HG02852 (cell line): Measurements from ENCODE around the gene GPC5.

Experiments used
- ATAC-seq: cut with Tn5 transposase; IDR thresholded peaks from one replicate; pipeline ENCODE4 v1.9.1; 2021; ENCODE audit warnings: mild to moderate bottlenecking, moderate library complexity; ENCODE audit not compliant: unreplicated experiment

Gene GPC5

DNA sequence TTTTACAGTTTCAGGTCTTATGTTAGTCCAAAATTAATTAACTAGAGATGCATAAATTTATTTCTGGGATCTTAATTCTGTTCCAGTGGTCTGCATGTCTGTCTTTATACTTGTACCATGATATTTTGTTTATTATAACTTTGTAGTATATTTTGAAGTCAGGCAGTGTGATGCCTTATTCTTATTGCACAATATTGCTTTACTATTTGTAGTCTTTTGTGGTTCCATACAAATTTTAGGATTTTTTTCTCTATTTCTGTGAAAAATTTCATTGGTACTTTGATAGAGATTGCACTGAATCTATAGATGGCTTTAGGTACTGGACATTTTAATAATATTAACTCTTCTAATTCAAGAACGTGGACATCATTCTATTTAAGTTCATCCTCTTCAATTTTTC lies 304.0 kb downstream of the GPC5 start:
- ATAC-seq, result no peak

DNA sequence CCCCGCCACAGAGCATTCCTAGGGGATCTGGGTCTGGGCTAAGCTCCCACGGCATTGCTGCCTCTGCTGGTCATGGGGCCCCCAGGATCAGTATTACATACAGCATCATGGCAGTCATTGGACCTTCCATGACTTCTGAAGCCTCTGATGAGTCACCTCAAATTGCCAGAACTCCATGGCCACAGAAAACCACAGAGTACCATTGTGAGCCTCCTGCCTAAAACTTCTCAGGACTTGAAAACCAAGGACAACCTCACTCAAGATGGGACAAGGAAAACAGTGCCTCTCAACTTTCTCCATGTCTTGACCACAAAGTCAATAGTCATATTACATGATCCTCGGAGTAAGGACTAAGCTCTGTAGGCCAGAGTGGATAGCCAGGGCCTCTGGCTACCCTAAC lies 306.0 kb downstream of the GPC5 start:
- no peak for ATAC-seq

DNA sequence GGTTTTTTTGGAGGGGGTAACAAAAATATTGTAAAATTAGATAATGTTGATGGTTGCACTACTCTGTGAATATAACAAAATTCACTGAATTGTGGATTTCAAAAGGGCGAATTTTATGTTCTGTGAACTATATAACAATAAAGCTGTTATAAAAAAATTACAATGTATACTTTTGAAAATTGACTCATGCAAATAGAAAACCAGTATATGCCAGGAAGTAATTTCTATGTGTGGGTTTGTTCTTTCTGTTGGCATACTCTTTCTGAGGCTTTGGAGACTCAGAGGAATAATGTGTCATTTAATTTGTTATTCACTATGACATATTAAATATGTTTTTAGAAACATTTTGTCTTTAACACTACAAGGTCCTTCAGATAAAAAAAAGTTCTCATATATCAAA lies 310.1 kb downstream of the GPC5 start:
- ATAC-seq, result no peak

DNA sequence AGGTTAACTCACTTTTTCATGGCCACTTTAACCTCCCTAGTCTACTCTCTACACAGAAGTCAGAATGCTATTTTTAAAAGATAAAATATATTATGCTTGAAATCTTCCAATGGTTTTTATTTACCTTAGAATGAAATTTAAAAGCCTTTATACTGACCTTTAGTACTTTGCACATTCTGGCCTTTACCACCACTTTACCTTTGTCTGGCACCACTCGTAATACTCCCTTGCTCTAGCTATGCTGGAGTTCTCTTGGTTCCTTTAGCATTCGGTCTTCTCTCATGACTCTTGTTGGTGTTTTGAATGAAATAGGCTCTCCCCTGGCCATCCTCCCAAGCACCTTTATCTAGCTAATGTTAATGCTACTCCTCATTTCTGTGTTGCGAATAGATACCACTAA lies 310.8 kb downstream of the GPC5 start:
- no peak for ATAC-seq

GRCh38 chr13:91710733-91711132 lies 312.3 kb downstream of the GPC5 start:
- no peak for ATAC-seq

- ATAC-seq, result no peak
These were observed 316.4 kb downstream of the GPC5 start for GRCh38 chr13:91714855-91715254.

- no peak for ATAC-seq
These were observed 318.1 kb downstream of the GPC5 start for GRCh38 chr13:91716436-91717065.

GRCh38 chr13:91719033-91719432 lies 320.6 kb downstream of the GPC5 start:
- ATAC-seq, result no peak

DNA sequence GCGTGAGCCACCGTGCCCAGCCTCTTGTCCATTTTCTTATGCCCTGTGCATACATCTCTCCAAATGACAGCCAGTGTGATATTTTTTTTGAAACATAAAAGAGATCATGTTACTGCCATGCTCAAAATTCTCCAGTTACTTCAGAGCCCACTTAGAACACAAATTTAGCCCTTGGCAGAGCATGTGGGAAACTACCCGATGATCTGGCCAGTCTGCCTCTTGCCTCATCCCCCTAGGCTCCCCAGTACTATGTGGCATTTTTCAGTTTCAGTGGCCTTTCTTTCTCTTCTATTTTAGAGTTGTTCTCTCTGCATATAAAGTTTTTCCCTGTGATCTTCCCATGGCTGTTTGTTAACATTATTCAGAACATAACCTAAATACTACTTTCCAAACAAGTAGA lies 323.0 kb downstream of the GPC5 start:
- ATAC-seq, result no peak

GRCh38 chr13:91722267-91722884 lies 324.0 kb downstream of the GPC5 start:
- ATAC-seq, result no peak

DNA sequence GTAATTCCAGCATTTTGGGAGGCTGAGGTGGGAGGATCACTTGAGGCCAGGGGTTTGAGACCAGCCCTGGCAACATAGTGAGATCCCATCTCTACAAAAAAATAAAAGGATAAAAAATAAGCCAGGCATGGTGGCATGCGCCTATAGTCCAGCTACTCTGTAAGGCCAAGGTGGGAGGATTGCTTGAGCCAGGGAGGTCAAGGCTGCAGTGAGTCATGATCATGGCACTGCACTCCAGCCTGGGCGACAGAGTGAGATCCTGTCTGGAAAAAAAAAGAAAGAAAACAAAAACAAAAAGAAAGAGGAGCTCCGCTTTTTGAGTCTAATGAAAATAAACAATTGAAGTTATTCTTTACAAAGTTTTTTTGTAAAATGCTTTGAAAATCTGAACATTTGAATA lies 326.2 kb downstream of the GPC5 start:
- no peak for ATAC-seq

DNA sequence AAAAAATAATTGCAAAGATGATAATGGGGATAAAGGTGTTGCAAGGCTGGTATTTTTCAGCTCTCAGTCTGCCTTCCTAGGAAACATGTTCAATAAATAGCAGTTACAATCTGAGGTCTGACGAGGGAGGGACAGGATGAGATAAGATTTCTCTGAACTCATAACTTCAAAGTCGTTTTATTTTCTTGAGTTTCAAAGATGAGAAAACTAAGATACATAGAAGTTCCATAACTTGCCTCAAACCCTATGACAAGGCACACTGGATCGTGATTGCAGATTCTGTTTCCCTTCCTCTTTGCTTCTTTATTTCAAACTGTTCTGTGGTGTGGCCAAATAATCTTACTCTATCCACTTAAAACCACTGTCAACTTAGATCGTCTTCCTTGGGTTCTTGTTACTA lies 327.2 kb downstream of the GPC5 start:
- no peak for ATAC-seq

DNA sequence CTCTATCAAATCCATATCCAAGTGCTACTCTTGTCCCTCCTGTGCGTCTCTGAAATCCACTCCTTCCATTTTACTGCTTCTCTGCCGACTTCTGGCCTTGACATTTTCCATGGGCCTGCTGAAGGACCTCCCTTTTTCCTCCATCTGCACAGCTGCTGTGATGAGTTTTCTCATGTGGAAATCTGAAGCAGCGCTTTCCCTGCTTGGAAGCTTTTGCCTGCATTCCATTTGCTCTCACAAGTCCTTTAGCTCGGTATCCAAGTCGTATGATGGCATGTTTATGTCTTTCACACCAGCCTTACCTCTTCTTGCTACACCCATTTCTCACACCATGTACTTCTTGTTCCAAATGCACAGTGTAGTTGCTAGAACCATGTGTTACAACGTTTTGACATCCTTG lies 328.2 kb downstream of the GPC5 start:
- ATAC-seq, result no peak

GRCh38 chr13:91729859-91730258 lies 331.4 kb downstream of the GPC5 start:
- no peak for ATAC-seq

DNA sequence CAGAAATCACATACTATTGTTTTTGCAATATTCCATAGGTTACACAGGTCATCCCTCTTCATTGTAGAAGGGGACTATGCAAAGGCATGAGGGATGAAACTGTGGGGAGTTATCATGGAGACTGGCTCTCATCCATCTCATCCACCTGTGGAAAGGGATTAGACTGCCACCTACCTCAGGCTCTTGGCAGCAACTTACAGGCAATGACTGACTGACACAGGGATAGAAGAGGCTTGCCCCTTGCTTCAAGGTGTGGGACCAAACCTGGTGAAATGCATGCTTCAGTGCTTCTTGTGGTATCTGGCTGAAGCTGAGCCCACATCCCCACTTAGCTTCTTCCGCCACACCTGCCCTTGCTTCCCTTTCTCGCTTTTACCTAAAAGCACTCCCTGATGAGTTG lies 341.3 kb downstream of the GPC5 start:
- no peak for ATAC-seq

- ATAC-seq, result no peak
These were observed 342.3 kb downstream of the GPC5 start for GRCh38 chr13:91740756-91741155.

DNA sequence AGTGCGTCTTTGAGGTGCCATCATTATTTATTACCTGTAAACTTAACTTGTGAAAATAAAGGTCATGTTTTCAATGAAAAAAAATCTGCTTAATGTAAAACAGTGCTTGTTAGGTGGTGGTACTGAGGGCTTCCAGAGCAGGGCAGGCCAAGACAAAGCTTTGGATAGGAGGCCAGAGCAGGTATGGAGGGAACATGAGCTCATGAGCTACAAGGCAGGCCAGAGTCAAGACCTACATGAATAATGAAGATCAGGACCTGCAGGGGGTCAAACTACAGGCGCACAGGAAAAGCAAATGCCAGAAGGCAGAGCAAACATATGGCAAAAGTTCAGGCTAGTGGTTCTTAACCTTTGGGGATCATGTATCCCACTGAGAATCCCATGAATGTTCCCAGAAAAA lies 343.5 kb downstream of the GPC5 start:
- no peak for ATAC-seq

GRCh38 chr13:91744284-91744683 lies 345.9 kb downstream of the GPC5 start:
- ATAC-seq, result no peak

DNA sequence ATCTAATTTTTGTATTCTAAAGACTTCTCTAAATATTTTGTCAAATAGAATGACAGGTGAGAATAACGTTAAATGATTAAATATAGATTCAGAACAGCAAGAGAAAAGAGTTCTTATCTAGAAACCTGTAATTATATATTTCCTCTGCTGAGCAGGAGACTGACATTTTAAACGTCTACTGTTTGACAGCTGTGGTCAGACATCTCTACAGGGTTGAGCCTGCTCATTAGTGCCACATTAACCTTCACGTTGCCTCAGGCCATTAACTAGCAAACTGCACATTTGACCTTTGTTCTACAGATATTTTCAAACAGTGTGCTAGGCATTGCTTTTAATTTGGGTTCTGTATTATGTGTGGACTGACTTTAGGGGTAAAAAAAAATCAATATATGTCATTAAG lies 347.5 kb downstream of the GPC5 start:
- no peak for ATAC-seq

GRCh38 chr13:91747186-91747585 lies 348.8 kb downstream of the GPC5 start:
- ATAC-seq, result no peak

DNA sequence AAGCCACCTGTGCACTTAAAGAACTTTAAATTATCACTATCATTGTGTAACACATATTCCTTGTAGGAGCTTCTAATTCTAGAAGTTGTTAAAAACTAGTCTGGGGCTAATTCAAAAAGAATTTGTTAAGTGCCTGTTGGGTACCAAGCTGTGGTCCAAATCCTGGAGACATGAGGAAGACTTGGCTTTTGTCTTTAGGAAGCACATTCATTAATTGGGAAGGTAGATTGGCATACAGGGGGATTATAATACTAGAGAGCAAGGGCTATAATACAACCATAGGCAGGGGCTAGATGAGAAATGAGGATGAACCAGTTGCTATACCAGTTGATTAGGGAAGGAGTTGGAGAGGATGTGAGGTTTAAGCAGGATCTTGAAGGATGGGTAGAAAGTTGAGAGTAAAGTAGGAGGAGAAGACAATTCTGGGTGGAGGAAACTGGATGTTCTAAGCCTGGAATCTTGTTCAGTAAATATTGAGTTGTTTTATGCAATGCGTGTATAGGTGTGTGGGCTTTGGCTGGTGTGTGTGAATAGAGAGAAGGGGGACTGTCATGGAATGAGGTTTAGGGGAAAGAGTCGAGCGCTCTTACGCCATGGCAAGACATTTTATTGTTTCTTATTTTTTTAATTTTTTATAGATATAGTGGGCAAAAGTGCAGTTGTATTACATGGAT lies 350.1 kb downstream of the GPC5 start:
- ATAC-seq, result no peak

DNA sequence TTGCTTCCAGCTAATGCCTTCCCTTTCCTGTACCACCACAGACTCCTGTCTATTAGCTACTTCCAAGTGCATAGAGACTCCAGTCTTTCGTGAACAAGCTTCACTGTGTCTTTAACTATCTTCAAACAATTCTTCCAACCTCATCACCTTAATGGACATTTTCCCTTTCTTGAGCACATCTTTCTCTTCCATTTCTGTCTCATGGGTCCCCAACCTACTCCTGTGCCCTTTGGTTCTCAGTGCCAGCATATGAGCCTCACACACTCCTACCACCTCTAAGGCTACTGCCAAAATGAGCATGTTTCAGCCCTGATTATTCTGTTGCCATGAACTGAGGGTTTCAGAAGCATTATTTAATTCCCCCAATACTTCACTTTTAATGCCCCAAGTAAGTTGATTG lies 360.3 kb downstream of the GPC5 start:
- ATAC-seq, result no peak

- no peak for ATAC-seq
These were observed 364.5 kb downstream of the GPC5 start for GRCh38 chr13:91762957-91763356.
